Raji (cell line): ENCODE data around the gene CDK18.
A peak's percentile ranks its signal among the peaks of the same experiment; 100 is the strongest.

ENCODE experiments used
- POLR2A ChIP-seq: IDR thresholded peaks from 2 replicates; pipeline ENCODE4 v1.6.1; 2011; ENCODE audit warnings: low read depth, low read length, control low read depth; ENCODE audit not compliant: insufficient read depth

CDK18 gene

DNA sequence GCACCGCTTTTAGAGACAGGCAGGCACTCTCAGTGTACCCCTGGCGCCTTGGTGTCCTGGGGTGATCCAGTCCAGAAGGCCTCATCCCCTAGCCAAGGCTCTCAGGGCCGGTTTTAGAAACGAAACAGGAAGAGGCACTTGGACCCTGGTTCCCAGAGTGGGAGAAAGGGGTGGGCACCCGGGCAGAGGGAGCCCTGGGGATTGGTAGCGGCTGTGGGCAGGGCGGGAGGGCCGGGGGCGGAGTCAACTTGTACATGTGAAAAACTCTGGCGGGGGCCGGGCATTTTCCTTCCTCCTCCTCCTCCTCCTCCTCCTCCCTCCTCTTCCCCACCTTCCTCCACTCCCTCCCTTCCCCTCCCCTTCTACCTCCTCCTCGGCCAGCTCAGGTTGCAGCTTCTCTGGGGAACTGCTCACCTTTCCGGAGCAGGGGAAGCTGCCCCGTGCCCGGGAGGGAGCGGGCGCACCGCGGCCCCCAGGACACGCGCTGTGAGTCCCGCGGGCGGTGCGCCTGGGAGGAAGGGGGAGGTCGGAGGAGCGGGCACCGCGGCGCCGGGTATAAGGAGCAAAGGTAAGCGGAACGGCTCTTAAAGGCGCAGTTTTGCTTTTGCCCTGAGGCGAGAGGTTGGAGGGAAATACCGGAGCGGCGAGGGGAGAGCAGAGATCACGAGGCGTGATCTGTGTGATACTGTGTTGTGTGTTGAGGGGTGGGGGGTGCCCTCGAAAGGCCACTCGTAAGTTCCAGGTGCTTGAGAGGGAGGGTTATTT lies at the start of gene CDK18:
Gene CDK18 (plus strand): TSS at position 359 of the 765 bp plus-strand sequence. CDS start 18,499 bp downstream, outside the sequence.
- TF ChIP-seq POLR2A = peak; percentile 64

DNA sequence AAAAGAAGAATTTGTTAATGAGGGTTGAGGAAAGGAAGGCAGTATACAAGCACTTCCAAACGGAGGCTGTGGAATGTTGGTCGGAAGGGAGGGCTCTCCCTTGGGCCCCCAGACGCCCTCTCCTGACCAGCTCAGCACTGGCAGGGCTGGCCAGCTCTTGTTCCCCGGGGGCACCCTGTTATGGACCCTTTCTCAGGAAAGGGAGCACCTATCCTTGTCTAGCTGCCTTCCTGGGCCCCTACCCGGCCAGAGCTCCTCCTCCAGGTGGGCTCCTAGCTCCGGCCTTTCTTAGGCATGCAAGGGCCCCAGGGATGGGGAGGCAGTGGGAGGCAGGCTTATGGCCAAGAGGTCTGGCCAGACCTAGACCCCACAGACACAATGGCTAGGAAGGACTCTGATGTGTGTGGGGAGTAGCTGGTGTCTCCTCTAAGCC lies 49.5 kb upstream of the CDK18 start:
- TF ChIP-seq POLR2A = no peak

DNA sequence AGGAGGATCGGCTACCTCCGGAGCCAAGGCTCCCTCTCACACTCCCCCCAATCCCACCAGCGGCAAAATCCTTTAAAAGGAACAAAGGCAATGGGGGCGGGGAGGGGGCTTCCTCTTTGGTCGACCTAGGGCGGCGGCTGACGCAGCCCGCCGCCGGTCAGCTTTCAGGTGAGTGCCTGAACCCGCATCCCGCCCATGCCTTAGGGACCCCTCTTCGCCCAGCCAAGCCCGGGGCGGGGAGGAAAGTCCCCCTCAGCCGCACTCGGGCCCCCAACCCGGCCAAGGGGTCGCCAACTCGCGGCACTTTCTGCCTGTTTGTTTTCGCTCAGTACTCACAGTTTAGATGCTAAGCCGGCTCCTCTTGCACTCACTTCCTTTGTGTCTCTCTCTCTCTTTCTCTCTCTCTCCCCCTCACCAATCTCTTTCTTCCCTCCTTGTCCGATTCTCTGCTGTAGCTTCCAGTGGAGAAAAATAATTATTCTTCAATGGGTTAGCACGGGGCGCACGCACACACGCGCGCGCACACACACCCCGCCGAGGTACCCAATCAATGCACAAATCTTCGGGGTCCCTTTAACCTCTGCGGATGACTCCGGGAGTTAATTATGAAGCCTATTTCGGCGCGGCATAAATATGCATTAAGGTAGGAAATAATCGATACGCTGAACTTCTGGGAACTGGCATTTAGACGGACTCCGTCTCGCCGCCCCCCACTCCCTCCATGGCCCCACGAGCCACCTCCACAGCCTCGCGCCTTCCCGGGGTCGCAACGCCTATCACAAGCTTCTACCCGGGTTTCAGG lies 48.7 kb upstream of the CDK18 start, which contains the start of gene BLACAT1:
Gene BLACAT1 (minus strand): TSS at position 465 of the 802 bp plus-strand sequence.
- TF ChIP-seq POLR2A = no peak

DNA sequence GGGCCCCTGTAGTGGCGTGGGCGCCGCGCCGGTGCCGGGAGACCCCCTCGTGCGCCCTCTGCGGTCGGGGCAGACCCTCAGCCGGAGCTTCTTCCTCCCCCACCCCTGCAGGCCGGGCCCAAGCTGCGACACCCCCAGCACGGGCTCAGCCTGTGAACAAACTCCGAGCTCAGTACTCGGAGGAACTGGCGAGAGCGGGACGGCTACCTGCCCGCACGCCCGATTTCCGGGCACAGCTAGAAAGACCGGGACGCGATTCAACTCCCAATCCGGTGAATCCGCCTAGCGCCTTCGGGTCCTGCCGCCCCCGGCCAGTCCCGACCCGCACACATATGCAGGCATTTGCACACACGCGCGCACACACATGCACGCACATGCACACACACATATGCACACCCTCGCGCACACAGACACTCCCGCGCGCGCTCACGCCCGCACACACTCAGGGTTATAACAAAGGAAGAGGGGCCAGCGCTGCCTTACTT lies 48.0 kb upstream of the CDK18 start:
- no peak for TF ChIP-seq POLR2A

DNA sequence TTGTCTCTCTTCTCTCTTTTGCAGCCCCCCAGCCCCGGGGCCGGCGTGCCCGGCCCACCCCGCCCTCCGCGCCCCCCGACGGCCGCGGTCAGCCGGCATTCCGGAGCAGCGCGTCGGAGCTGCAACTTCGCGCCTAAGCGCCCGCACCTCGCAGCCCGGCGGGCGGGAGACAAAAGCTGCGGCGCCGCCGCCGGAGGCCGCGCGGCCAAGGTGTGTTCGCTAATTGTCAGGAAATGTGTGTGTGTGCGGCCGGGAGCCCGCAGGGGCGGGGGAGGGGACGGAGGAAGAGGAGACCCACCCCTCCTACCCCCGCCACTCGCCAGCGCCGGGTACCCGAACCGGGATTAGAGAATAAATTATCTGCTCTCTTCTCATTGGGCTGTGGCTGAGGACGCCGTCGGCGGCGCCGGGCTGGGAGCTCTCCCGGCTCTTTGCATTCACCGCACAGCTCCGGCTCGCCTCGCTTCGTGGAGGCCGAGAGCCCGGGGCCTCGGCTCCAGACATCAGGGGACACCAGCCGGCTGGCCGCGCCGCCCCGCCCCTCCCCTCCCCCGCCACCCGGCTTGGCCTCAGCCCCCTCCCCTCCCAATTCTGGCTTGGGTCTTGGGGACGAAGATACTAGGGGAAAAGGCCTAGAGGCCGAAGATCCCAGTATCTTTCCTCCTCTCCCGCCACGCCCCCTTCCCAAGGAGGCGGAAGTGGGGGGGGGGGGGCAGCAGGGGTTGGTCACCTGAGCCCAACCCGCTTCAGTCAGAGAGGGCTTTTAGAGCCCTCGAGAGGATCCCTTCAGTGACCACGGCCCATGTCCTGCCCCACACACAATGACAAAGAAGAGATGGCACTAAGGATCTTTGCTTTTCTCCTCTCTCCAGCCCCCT lies 47.4 kb upstream of the CDK18 start:
- no peak for TF ChIP-seq POLR2A

DNA sequence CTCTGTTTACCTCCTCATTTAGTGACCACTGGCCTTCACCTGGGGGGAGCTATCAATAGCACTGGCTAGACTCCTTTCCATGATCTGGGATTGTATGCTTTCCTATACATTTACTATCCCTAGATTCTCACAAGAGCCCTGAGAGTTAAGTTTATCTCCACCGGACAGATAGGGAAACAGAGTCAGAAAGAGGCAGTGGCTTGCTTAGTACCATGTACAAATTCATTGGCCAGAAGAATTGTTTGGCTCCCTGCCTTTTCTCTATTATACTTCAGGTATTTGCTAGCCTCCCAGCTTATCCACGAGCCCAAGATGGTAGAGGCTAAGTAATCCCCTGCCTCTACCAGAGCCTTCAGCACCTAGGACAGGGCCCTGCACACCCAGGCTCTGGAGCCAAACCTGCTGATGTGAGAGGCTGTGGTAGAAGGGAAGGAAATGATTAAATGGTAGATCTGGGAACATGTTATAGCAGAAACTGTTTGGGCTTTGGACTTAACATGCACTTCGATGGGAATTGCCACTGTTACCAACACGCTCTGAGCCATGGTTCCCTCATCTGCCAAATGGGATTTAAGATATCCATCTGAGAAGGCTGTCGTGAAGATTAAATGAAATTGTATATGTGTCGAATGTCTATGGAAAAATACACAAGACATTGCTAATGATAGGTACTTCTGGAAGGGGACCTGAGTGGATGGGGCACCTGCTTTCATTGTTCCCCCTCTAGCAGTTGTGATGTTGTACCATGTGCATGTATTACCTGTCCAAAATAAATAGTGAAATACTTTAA lies 45.5 kb upstream of the CDK18 start:
- no peak for TF ChIP-seq POLR2A

DNA sequence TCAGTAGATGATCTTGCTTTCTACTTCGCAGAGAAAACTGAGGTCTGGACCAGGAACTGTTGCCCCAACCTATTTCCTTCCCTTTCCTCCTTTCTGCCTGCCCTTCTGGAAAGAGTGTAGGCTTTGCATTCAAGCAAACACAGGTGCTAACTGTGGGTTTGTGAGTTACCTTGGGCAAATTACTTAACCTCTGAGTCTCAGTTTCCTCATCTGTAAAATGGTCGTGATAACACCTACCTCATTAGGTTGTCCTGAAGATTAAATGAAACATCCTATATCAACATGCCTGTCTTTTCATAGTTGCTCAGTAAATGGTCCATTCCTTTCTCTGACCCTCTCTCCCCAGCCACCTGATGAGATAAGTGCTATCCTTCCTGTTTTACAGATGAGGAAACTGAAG lies 39.1 kb upstream of the CDK18 start:
- no peak for TF ChIP-seq POLR2A

DNA sequence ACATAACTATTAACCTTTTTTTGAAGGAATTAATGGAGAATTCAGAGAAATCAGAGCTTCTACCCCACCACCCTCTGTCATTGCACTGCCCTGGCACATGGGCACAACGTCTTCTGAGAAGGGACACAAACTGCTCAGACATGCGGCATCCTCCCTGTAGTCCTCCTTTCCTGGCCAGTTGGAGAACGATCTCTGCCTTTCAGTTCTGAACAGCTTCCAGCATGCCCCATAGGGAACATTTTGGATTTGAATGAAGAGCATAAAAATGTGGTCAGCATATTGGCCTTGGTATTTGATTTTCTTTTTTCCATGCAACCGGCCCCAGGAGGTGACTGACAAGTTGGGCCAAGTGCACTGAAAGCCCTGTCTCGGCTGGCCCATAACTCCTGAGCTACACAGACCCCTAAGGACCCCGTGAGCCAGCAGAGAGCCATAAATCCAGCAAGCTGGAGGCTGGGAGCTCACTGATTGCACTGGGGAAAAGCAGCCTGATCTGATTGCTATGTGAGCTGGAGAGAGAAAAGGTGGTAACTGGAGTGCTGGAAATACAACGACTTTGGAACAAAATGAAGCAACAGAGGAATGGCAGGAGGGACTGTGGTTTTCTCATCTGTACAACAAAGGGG lies 37.8 kb upstream of the CDK18 start:
- no peak for TF ChIP-seq POLR2A

DNA sequence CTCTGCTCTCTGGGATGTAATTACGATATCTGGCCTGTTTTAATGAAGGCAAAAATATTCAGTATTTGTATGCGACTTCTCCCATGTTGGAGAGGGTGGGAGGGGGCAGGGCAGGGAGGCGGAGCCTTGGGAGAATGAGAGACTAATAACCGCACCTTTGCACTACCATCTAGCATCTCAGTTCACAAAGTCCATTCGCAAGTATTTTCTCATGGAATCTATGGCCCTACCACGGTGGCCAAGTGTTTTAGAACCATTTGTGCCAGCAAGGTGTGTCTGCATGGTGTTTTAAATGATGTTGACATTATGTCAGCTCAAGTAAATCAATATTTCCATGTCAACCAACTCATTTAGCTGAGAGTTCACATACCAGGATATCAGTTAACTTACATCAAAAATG lies 34.3 kb upstream of the CDK18 start:
- no peak for TF ChIP-seq POLR2A

DNA sequence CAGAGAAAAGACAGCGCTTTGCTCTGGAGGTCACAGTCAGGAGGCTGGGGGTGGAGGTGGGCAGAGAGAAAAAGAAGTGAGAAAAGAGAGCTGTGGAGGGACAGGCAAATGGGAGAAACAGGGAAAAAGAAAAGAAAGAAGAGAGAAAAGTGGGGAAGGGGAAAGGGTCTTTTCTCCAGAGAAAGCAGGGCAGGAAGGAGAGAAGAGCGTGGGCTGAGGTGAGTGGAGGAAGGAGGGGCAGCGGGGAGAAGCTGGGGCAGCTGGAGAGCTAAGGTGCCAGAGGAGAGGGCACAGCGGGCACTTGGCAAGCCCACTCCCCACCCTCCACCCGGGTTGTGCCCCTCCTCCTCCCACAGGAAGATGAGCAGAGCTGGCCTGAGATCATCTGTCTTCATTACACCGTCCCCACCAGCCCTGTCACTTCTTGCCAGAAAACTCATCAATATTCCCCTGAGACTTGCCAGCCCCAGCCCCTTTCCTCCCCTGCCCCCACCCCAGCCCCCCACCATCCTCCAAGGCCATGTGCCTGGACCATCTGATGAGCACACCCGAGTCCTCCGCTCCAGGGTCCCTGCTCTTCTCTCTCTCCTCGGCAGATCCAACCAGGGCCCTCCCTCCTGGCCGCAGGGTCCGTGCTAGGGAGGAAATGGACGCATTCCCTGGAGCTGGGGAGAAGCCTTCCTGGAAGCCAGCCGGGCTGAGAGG lies 31.6 kb upstream of the CDK18 start:
- TF ChIP-seq POLR2A = no peak

DNA sequence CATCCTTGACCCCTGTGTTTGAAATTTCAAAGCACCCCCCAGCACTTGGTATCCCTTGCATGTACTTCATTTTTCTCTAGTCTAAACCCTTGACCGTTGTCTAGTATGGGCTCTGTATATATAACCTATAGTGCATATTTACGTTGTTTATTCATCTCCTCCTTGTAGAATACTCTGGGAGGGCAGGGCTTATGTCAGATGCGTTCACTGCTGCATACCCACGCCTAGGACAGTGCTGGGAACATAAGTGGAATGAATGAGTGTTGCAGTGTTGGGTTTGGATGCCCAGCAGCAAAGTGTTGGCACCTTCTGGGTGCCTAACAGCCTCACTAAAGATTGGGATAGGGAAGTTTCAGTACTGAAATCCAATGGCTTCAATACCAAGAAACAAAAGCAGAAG lies 31.0 kb upstream of the CDK18 start:
- no peak for TF ChIP-seq POLR2A

DNA sequence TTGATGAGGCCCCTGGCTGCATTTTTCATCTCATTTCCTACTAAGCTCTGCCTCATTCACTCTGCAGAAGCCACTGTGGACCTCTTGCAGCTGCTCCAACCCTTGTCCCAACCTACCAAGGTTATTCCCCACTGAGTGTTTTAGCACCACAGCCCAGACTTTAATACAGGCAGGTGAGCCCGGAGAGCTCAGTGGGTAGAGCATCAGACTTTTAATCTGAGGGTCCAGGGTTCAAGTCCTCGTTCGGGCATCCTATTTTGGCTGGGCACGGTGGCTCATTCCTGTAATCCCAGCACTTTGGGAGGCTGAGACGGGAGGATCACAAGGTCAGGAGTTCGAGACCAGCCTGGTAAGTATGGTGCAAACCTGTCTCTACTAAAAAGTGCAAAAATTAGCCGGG lies 30.5 kb upstream of the CDK18 start:
- no peak for TF ChIP-seq POLR2A

DNA sequence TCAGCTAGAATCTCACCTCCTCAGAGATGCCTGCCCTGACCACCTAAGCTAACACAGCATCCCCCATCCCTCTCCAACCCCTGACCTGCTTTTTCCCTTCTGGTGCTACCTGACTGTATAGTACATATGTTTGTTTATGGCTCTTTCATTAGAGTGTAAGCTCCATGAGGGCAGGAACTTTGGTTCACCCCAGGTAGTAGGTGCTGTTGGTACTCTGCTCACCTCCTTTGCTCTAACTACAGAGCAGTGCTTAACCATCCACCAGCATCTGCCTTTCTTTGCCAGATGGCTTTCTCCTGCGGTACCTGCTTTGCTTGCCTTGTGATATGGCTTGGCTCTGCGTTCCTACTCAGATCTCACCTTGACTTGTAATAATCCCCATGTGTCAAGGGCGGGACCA lies 29.9 kb upstream of the CDK18 start:
- TF ChIP-seq POLR2A = no peak

DNA sequence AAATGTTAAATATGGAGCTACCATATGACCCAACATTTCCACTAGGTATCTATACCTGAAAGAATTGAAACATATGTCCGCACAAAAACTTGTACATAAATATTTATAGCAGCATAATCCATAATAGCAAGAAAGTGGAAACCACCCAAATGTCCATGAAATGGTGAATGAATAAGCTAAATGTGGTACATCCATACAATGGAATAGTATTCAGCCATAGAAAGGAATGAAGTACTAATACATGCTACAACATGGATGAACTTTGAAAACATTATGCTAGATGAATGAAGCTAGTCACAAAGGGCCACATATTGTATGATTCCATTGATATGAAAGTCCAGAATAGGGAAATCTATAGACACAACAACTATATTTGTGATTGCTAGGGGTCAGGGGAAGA lies 28.6 kb upstream of the CDK18 start:
- TF ChIP-seq POLR2A = no peak

DNA sequence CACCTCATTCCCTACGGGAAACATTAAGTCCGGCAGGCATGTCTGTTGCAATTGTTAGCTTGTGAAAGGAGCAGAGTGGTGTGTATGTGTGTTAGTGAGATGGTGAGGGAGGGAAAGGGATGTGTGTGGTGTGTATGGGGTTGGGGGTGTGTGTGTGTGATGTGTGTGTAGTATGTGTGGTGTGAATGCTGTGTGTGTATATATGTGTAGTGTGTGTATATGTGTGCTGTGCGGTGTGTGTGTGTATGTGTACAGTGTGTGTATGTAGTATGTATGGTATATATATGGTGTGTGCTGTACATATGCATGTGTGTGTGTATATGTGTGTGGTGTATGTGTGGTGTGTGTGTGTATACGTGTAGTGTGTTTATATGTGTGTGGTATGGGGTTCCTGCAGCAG lies 27.8 kb upstream of the CDK18 start:
- TF ChIP-seq POLR2A = no peak
